Left colon (tissue), 2 donors: ENCODE measurements around the gene AFDN. TPM values are rescaled to one million over a fixed set of nuclear protein-coding genes. Genes with fewer than 3 reads are reported as not detected.
A peak's percentile ranks its signal among the peaks of the same experiment; 100 is the strongest.
"Not testable (repeated sequence)": the region's sequence is repeated elsewhere in the genome, so short reads cannot be mapped to it uniquely, and the experiment has no call there.

Source experiments
- ATAC-seq: fragments of 200-7000 bp; cut with Tn5 transposase; one replicate; pipeline ENCODE4 v1.9.1; 2020; ENCODE audit warnings: mild to moderate bottlenecking, moderate library complexity
- DNase-seq, 2 donors: peaks; one replicate each; pipeline ENCODE4 v3.0.0-alpha.2; 2020
- intact Hi-C, 2 donors: fragments of 100-400 bp; cut with DNase I in 1 of 2; cut with micrococcal nuclease in 1 of 2; formaldehyde crosslinking; loops; one replicate each; pipeline versions ENCODE4 v1.11.2 to v1.14.0; 2022; cut with DNase I, micrococcal nuclease
- total RNA-seq, 2 donors: library from RNA; stranded (reverse); fragmentation: NEBNext Ultra II Directional; extraction: Animal tissue kit (Norgen Biotek cat#: 25700); gene quantifications; one replicate each; pipeline ENCODE4 v1.2.1, GENCODE V29; 2021
- donor health status: DM: no; HTN: no; CAD: no.
- donor health status: DM: yes; HTN: yes; CAD: no.

Gene AFDN
- total RNA-seq, 2 donors from 2014 or later, result 194 to 228 TPM

DNA sequence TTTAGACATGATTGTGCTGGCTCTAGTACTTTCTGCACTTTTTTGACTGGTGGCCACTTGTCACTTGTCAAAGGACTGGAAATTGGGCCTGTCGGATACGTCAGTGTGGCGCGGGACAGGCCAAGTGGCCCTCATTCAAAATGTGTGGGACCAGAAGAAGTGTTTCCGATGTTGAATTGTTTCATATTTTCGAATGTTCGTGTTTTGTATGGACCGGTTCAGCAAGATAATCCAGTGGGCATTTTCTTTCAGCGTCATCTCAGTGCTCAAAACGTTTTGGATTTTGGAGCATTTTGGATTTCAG is 174.3 kb downstream of the AFDN start:
- intact Hi-C loops, result no loop called here
- DNase-seq (no peak), ATAC-seq (no peak)

DNA sequence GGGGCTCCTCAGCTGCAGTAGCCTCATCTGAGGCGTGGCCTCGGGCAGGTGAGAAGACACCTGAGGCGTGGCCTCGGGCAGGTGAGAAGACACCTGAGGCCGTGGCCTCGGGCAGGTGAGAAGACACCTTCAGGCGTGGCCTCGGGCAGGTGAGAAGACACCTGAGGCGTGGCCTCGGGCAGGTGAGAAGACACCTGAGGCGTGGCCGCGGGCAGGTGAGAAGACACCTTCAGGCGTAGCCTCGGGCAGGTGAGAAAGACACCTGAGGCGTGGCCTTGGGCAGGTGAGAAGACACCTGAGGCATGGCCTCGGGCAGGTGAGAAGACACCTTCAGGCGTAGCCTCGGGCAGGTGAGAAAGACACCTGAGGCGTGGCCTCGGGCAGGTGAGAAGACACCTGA is 174.8 kb downstream of the AFDN start:
- DNase-seq, ATAC-seq, intact Hi-C loops: not testable (repeated sequence)

DNA sequence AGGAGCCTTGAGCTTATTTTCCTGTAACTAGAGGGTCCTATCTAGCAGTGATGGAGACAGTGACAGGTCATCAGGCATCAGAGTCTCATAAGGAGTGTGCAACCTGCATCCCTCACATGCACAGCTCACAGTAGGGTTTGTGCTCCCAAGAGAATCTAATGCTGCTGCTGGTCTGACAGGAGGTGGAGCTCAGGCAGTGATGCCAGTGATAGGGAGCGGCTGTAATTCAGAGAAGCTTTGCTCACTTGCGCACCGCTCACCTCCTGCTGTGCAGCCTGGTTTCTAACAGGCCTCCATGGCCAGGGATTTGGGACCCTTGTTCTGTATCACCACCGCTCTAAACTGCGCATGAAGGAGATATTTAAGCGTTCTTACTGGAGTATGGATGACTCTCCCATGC is 176.1 kb downstream of the AFDN start:
- ATAC-seq (no peak), DNase-seq (no peak)
- intact Hi-C loops, result no loop called here

DNA sequence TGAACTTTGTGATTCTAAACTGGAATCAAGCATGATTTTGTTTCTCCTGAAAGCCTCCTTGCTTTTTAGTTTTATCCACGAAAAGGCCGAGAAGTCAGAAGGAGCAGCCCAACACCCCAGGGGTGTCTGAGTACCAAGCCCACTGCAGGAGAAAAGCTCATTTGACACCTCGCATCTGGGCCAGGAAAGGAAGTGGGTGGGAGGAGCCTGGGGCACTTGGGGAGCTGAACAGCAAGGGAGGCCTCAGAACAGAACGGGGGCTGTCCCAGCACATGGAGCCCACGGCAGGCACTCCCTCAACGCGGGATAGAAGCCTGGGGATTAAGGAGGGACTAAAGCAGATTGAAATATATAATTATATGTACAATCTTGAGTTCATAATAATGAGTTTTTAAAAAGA is 177.3 kb downstream of the AFDN start:
- DNase-seq (no peak), ATAC-seq (no peak)
- intact Hi-C loops, result no loop called here

DNA sequence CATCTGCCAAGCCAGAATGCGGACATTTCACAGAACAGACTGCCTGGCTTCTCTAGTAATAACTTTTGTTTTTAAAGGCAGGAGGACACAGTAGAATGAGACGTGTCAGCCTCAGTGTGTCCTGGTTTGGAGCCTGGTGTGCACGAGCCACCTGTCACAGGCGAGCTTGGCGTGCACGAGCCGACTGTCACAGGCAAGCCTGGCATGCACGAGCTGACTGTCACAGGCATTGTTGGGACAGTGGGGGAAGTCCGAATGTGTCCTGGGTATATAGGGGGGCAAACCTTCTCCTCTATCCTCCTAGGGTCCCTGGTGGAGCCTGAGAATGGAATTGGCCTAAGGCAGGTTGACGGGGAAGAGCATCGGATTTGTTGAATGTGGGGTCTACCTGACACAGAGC is 178.2 kb downstream of the AFDN start:
- ATAC-seq, result no peak
- DNase-seq, result no peak
- intact Hi-C loops, result no loop called here

DNA sequence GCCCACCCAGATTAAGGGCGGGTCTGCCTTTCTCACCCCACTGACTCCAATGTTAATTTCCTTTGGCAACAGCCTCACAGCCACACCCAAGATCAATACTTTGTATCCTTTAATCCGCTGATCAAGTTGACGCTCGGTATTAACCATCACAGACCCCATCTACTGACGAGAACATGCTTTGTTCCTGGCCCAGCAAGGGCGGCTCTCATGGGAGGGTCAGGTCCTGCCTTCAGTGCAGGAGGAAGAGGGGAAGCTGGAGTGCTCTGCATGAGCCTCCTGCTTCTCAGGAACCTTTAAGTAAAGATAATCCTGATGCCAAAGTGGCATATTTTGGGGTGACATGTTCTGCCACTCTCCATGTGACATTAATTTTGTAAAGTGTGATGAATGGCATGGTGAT is 179.1 kb downstream of the AFDN start:
- no peak for DNase-seq
- ATAC-seq, result no peak
- intact Hi-C loops, result no loop called here

DNA sequence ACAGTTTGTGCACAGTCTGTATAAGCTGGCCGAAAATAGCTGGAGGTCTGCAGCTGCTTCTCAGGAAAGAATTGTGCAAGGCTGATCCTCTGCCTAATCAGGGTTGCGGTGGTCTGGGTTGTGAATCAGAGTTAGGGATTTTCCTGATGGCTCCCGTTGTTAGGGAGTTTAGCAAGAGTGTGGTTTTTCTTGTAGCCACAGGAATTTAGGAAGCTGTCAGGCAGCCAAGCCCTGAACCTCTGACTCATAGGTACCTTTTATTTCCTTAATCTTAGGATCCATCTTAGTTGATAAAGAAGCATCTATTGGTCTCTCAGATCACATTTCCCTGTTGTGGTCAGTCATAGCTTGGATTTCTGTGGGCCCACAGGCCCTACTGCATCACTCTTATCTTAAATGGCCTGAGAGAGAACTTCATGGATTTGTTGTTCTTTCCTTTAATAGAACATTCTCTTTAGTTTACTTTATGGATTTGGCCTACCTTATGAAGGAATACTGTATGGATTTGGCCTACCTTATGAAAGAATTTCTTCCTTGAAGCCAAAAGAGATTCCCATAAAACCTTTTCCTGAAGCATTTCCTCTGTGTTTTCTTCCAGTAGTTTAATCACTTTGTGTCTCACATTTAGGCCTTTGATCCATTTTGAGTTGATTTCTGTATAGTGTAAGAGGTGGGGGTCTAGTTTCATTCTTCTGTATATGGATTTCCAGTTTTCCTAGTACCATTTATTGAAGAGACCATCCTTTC is 181.1 kb downstream of the AFDN start:
- ATAC-seq, result no peak

DNA sequence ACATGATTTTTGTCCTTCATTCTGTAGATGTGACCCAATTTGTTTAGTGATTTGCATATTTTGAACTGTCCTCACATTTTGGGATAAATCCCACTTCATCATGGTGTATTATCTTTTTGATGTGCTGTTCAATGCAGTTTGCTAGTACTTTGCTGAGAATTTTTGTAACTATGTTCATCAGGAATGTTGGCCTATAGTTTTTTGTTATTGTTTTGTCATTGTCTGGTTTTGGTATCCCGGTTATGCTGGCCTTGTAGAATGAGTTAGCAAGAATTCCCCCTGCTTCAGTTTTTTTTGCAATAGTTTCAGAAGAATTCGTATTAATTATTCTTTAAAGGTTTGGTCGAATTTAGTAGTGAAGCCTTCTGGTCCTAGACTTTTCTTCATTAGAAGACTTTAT is 182.6 kb downstream of the AFDN start:
- DNase-seq (no peak), ATAC-seq (no peak)
- intact Hi-C loops, result no loop called here

More for the DNA sequence above, 181.1 kb downstream of the AFDN start:
- intact Hi-C loops, result no loop called here
- no peak for DNase-seq

DNA sequence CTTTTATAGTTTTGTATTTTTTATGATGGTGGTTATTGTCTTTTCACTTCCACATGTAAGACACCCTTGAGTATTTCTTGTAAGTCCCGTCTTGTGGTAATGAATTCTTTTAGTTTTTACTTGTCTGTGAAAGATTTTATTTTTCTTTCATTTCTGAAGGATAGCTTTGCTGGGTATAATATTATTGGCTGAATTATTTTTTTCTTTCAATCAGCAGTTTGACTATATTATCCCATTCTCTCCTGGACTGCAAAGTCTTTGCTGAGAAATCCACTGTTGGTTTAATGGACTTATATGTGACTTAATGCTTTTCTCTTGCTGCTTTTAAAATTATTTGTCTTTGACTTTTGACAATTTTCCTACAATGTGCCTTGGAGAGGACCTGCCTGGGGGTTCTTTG is 184.6 kb downstream of the AFDN start:
- intact Hi-C loops, result no loop called here
- DNase-seq (no peak), ATAC-seq (no peak)

DNA sequence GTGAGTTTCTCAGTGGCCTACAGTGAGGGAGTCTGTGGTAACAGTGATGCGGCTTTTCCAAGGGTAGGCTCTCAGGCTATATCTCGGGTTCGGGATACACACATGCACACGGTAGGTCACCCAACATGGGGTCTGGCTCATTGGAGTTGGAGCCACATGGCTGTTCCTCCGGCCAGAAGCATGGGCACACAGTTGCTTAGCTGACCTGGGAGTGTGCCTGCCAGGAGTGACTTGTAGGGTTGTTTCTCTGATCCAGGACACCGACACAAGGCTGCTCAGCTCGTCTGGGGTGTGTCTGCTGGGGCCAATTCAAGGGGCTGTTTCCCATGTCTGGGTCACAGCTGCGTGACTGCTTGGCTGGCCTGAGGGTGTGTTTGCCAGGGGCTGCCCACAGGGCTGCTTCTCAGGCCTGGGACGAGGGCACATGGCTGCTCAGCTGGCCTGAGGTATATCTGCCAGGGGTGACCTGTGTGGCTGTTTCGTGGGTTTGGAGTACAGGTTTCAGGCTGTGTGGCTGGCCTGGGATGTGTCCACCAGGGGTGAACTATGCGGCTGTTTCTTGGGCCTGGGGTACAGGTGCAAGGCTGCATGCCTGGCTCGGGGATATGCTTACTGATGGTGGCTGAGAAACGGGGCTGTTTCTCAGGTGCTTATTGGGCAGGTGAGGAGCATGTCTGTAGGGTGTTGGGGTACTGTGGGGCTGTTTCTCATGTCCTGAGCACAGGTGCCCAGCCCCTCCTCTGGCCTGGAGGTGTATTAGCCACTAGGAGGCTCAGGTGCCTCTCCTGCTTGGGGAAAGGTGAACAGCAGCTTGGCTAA is 185.9 kb downstream of the AFDN start:
- ATAC-seq, result no peak
- DNase-seq, result no peak
- intact Hi-C loops, result no loop called here

DNA sequence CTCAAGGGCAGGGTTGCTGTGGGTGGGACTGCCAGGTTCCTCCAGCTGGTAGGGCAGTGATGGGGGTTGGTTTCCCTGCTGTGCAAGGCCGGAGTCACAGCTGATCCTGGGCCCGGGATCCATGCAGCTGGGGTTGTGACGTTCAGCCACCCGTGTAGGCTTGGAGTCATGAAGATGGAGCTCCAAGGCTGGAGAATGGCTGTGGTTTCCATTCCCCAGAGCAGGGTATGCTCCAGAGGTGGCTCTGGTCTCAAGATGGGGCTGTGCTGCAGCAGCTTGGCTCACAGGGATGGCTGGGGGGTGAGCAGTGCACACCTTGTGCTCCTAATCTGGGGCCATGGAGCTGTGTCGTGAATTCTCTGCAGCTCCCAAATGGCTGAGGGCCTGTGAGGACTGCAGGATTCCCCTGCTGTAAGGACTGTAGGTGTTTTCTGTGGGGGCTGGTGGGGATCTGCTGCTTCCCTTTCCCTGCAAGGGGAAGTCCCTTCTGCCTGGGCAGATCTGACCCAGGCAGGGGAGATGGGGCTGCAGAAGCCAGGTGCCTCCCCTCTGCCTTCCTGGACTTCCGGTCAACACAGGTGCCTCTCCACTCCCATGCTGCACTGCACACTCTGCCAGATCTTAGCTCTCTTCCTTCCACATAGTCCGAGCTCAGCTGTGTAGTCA is 186.7 kb downstream of the AFDN start:
- ATAC-seq, result no peak
- DNase-seq, result no peak

DNA sequence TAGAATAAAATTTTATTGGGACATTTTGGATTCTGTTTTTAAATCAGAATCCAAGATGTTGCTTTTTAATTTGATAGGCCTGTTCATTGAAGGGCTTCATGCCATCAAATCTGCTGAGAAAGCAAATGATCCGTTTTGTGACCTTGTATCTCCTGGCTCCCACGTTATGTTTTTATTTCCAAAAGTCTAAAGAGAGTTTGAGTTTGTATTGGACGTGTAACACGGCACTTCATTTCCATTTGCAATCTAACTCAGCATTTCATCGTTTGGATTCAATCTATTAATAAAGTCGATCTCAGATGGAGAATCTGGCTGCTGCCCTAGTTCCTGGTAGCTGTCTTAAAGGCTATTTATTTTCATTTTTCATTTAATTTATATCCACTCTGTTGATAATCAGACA is 187.7 kb downstream of the AFDN start:
- intact Hi-C loops, result no loop called here
- ATAC-seq (no peak), DNase-seq (no peak)

More for the DNA sequence above, 186.7 kb downstream of the AFDN start:
- intact Hi-C loops, result no loop called here

DNA sequence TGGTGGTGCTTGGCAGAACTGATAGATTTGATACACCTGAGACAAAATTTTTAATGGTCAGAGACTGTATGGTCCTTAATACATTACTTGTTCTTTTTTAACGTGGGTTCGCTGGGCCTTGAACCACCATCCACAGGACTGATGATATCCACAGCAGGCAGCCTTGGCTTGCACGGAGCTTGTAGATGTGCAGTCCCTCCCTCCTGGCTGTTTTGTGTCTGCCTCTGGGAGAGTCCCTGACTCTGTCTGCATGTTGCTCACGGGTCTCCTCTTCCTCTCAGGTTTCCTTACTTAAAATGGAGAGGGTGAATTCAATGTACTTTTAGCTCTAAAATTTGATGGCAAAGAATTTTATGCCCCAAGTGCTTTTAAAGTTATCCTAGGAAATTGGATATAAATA is 188.3 kb downstream of the AFDN start:
- intact Hi-C loops, result no loop called here
- no peak for DNase-seq
- ATAC-seq, result no peak

DNA sequence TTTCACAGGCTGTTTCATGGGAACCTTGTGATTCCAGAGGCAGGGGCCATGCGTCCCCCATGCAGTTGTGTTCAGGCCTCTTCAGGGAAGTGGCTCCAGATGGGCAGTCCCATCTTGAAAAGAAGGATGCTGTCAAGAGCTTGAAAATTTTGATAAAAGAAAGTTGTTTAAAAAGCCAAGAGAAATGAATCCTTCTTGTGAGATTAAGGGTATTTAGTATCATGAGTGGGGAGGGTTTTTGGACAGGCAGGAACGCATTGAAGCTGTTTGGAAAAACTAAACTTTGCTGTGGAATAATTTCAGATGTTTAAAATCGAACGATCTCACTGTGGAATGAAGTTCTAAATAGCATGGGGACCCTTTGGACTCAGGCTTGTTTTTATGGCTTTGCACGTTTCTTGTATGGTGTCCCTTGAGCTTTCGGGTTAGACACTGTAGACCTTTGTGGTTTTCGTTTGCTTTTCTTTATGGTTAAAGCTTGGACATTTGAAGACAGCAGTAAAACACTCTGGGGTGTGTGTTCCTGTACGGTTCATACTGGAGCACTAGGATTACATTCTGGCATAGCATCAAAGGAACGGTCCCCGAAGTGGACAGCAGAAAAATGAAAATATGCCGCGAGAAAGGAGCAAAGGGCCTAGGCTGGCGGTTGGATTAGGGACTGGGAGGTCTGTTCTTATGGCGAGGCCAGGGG is 188.9 kb downstream of the AFDN start:
- intact Hi-C loops, result no loop called here
- ATAC-seq, result peak; percentile 89
- no peak for DNase-seq

DNA sequence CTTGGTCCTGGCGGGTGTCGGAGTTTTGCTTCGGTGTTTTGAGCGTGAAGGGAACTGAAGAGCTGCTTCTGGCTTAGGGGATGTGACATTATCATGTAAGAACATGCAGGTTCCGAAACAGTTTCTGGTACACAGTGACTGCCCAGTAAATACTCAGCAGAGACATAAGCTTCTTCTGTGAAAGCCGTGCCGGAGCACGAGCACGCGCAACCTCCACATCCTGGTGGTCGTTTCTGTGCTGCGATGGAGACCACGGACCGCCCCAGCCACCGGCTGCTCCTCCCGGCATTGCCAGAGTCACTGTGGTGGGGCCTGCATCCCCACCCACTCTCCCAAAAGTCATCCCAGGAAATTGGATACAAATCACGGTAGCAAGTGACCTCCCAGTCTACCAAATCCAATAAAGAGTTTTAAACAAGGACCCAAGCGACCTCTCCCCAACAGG is 189.5 kb downstream of the AFDN start:
- ATAC-seq (no peak), DNase-seq (no peak)
- intact Hi-C loops, result no loop called here

DNA sequence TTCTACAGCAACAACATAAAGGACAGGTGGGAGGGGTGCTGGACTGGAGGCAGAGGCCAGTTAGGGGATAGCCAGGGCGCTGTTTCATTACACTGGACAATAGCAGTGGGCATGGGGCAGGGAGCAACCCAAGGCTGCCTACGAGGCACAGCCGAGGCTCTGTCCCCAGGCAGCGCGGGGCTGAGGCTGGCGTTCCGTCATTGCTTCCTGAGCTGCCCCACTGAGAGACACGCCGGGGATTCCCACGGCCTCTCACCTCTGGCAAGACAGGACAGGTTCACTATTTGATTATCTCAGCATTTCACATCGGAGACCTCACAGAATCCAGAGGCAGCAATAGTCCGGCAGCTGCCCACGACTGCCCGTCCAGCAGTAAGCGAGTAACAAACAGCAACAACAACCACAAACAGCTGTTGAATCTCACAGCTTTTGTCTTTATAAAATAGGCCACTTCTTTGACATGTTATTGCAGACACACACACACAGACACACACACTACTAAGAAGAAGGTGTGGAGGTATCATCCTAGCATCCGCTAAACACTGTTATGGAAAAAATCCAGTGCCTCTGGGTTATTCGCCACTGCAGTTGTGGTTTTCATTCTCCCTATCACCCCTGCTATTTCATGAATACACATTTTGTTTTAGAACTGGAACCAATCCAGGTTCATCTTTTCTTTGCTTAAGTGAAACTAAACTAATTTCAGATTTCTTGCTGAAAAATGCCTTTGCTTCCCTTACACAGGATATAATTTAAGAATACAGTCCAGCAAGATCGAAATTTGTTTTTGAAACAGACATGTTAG is 190.2 kb downstream of the AFDN start:
- intact Hi-C loops, result no loop called here
- DNase-seq (no peak), ATAC-seq (no peak)

DNA sequence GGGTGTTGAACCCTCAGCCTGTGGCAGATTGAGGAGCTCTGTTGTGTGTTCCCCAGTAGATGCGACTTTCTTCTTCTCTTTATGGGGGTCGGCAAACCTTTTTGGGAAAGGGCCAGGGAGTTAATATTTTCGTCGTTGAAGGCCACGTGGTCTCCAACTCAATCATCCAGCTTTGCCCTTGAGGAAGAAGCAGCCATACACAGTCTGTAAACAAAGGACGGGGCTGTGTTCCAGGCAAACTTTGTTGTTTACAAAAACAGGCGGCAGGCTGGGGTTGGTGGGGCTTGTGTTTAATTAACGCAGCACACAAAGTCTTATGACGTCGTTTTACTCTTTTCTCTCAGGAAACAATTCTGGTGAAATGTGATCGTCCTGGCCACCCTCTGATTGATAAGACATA is 190.9 kb downstream of the AFDN start:
- intact Hi-C loops, result no loop called here
- DNase-seq (no peak), ATAC-seq (peak; percentile 23)

DNA sequence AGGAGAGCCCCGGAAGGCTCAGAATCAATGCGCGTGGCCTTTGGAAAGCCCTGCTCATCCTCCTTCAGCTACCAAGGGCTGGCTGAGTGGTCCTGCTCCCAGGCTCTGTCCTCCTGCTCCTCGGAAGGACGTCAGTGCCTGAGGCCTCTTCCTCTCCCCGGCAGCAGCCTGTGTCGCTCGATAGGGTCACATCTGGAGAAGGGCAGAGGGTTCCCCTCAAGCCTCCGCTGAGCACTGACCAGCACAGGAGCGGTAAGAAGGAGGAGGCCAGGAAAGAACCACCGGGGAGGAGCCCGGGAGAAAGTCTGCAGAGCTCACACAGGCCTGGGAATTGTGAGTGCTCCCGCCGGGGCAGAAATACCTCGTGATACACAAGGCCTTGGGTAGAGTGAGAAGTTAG is 192.0 kb downstream of the AFDN start:
- intact Hi-C loops, result no loop called here
- no peak for ATAC-seq
- DNase-seq, result no peak

DNA sequence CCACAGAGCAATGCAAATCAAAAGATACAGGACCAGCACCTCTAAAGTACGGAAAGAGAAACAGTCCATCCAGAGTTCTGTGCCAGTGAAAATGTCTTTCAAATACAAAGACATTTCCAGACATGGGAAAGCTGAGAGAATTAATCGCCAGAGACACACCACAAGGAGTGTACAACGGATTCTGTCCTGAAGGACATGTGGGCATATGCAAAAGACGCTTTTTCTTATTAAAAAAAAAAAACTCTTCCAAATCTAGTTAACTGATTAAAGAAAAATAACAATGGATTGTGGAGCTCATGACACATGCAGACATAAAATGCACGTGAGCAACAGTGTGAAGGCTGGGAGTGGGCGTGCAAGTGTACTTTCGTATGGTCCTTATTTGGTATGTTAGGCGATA is 193.5 kb downstream of the AFDN start:
- no peak for ATAC-seq

More for the DNA sequence above, 193.5 kb downstream of the AFDN start:
- no peak for DNase-seq
- intact Hi-C loops, result no loop called here
